ES-I3 (cell line): ENCODE data around the gene METTL23.
"Not testable (repeated sequence)": the region's sequence is repeated elsewhere in the genome, so short reads cannot be mapped to it uniquely, and the experiment has no call there.

ENCODE experiments used
- H3K36me3 ChIP-seq: 2 replicates; pipeline ENCODE4 v1.6.1; 2013; ENCODE audit warnings: mild to moderate bottlenecking, low read length, control low read depth, moderate library complexity; ENCODE audit not compliant: insufficient read depth
- H3K4me1 ChIP-seq: 2 replicates; pipeline ENCODE4 v1.6.1; 2013; ENCODE audit warnings: mild to moderate bottlenecking, control low read depth, low read length; ENCODE audit not compliant: insufficient read depth
- H3K9ac ChIP-seq: 2 replicates; pipeline ENCODE4 v1.6.1; 2013; ENCODE audit warnings: low read depth, mild to moderate bottlenecking, low read length, moderate library complexity
- H3K9me3 ChIP-seq: 2 replicates; pipeline ENCODE4 v1.6.1; 2013; ENCODE audit warnings: mild to moderate bottlenecking, low read length, moderate library complexity; ENCODE audit not compliant: control insufficient read depth, insufficient read depth

The METTL23 gene

GRCh38 chr17:76731800-76732733, 5.4 kb downstream of the METTL23 start:
- not testable (repeated sequence) for H3K9ac ChIP-seq, H3K9me3 ChIP-seq
- peaks cover 38% of the 10 kb centered on the region for H3K36me3 ChIP-seq
- peaks cover 18% of the 10 kb centered on the region for H3K4me1 ChIP-seq

- Histone ChIP-seq H3K9ac (no peak overlapping the region), H3K36me3 (peaks cover 38% of the 10 kb centered on the region), H3K4me1 (peaks cover 12% of the 10 kb centered on the region), H3K9me3 (no peaks in the 10 kb centered on the region)
Measured at GRCh38 chr17:76732734-76733617, 6.3 kb downstream of the METTL23 start.

GRCh38 chr17:76733618-76733957, 6.9 kb downstream of the METTL23 start:
- peaks cover 14% of the 10 kb centered on the region for H3K4me1 ChIP-seq
- H3K9ac ChIP-seq = no peak overlapping the region
- H3K36me3 ChIP-seq = peaks cover 38% of the 10 kb centered on the region
- H3K9me3 ChIP-seq = no peaks in the 10 kb centered on the region

- Histone ChIP-seq H3K36me3 (peaks cover 38% of the 10 kb centered on the region), H3K9ac (peak overlapping the region; percentile 92)
Measured at GRCh38 chr17:76734080-76734840, 7.6 kb downstream of the METTL23 start.

GRCh38 chr17:76735006-76735405, 8.4 kb downstream of the METTL23 start:
- Histone ChIP-seq H3K9ac (peak overlapping the region; percentile 92), H3K9me3 (no peaks in the 10 kb centered on the region), H3K4me1 (peaks cover 18% of the 10 kb centered on the region), H3K36me3 (peaks cover 38% of the 10 kb centered on the region)

More at GRCh38 chr17:76734080-76734840, 7.6 kb downstream of the METTL23 start:
- no peaks in the 10 kb centered on the region for H3K9me3 ChIP-seq
- peaks cover 18% of the 10 kb centered on the region for H3K4me1 ChIP-seq

- peaks cover 18% of the 10 kb centered on the region for H3K4me1 ChIP-seq
- no peaks in the 10 kb centered on the region for H3K9me3 ChIP-seq
- peaks cover 38% of the 10 kb centered on the region for H3K36me3 ChIP-seq
- H3K9ac ChIP-seq = peak overlapping the region; percentile 92
Measured at GRCh38 chr17:76735586-76736348, 9.1 kb downstream of the METTL23 start.

- Histone ChIP-seq H3K4me1 (peaks cover 18% of the 10 kb centered on the region), H3K9ac (peak overlapping the region; percentile 92), H3K36me3 (peaks cover 34% of the 10 kb centered on the region), H3K9me3 (no peaks in the 10 kb centered on the region)
Measured at GRCh38 chr17:76736349-76737081, 9.9 kb downstream of the METTL23 start.

- H3K36me3 ChIP-seq = peaks cover 34% of the 10 kb centered on the region
- H3K9ac ChIP-seq = peak within 1 kb of the TSS; percentile 98
- peaks cover 18% of the 10 kb centered on the region for H3K4me1 ChIP-seq
- no peaks in the 10 kb centered on the region for H3K9me3 ChIP-seq
Measured at GRCh38 chr17:76737082-76737675, 10.5 kb downstream of the METTL23 start, which contains the start of gene SRSF2. TSS of gene SRSF2 (minus strand) at chr17:76737331. CDS start at chr17:76737160, 171 bp downstream.

GRCh38 chr17:76737676-76738467, 11.2 kb downstream of the METTL23 start, which contains the start of gene MFSD11:
TSS of gene MFSD11 (plus strand) at chr17:76738119. CDS start at chr17:76738353, 234 bp downstream.
- no peaks in the 10 kb centered on the region for H3K9me3 ChIP-seq
- peaks cover 33% of the 10 kb centered on the region for H3K36me3 ChIP-seq
- peaks cover 18% of the 10 kb centered on the region for H3K4me1 ChIP-seq
- H3K9ac ChIP-seq = peak within 1 kb of the TSS; percentile 98

- Histone ChIP-seq H3K36me3 (peaks cover 27% of the 10 kb centered on the region), H3K9me3 (no peaks in the 10 kb centered on the region), H3K9ac (peak overlapping the region; percentile 98), H3K4me1 (peaks cover 18% of the 10 kb centered on the region)
Measured at GRCh38 chr17:76738468-76738850, 11.8 kb downstream of the METTL23 start.

- H3K9ac ChIP-seq, H3K9me3 ChIP-seq: not testable (repeated sequence)
- Histone ChIP-seq H3K4me1 (peaks cover 15% of the 10 kb centered on the region), H3K36me3 (peaks cover 20% of the 10 kb centered on the region)
Measured at GRCh38 chr17:76739568-76740115, 13.0 kb downstream of the METTL23 start.
